AG09309 (cell line): ENCODE results near the gene GPR155.

Experiments used
- DNase-seq: peaks from one replicate; pipeline ENCODE4 v3.0.0-alpha.2; 2010; ENCODE audit warnings: low read depth
- H3K4me3 ChIP-seq: 2 replicates; pipeline ENCODE4 v1.5.1; 2011; ENCODE audit warnings: mild to moderate bottlenecking, low read depth, low read length, moderate library complexity; ENCODE audit not compliant: control insufficient read depth
- CTCF ChIP-seq: IDR thresholded peaks from 2 replicates; pipeline ENCODE4 v1.5.1; 2011; ENCODE audit warnings: mild to moderate bottlenecking, low read depth, low read length, inconsistent platforms; ENCODE audit not compliant: insufficient read depth, control insufficient read depth; ENCODE audit errors: missing control alignments

GPR155 gene

GRCh38 chr2:174484573-174484972 lies 2.3 kb downstream of the GPR155 start:
- DNase-seq: no peak
- no peak for TF ChIP-seq CTCF
- H3K4me3 ChIP-seq: no peak overlapping the region

DNA sequence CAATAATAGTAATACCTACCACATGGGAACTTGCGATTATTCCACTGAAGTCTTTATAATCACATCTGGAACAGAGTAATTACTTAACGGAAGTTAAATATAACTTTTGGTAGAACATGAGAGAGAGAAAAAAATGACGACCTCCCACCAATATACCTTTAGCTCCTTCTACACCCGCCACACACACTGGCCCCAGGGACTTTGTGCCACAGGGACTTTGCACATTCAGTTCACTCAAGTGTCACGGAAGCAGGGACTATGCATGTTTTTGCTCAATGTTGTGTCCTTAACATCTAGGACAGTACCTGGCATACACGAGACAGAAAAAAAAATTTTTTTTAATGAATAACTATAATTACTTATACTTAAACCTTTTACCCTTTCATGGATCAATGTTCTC lies 4.0 kb downstream of the GPR155 start:
- no peak overlapping the region for H3K4me3 ChIP-seq
- no peak for DNase-seq
- no peak for TF ChIP-seq CTCF

- no peak for TF ChIP-seq CTCF
- DNase-seq: no peak
- no peak overlapping the region for H3K4me3 ChIP-seq
These were observed 9.1 kb downstream of the GPR155 start for GRCh38 chr2:174477759-174478158.

GRCh38 chr2:174473796-174474195 lies 13.0 kb downstream of the GPR155 start:
- DNase-seq: no peak
- H3K4me3 ChIP-seq: no peak overlapping the region
- TF ChIP-seq CTCF: no peak

- TF ChIP-seq CTCF: no peak
- H3K4me3 ChIP-seq: no peak overlapping the region
- no peak for DNase-seq
These were observed 21.5 kb downstream of the GPR155 start for GRCh38 chr2:174465327-174465726.

DNA sequence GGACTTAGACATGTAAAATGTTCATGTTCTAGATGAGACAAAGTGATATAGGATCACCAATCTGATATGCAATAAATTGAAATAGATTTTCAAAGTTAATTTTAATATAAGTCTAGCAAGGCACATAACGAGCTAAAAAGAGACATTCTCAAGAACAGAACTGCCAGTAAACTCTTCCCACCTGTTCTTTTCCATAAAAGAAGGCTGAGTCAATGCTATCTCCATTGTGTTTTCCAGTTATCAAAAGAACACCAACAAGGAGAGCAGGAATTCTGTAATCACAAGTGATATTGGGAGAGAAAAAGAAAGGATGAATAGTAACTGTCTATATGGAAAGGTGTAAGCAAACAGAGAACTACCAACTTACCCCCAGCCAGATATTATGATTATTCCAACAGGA lies 25.6 kb downstream of the GPR155 start:
- DNase-seq: no peak
- no peak for TF ChIP-seq CTCF
- H3K4me3 ChIP-seq: no peak overlapping the region

DNA sequence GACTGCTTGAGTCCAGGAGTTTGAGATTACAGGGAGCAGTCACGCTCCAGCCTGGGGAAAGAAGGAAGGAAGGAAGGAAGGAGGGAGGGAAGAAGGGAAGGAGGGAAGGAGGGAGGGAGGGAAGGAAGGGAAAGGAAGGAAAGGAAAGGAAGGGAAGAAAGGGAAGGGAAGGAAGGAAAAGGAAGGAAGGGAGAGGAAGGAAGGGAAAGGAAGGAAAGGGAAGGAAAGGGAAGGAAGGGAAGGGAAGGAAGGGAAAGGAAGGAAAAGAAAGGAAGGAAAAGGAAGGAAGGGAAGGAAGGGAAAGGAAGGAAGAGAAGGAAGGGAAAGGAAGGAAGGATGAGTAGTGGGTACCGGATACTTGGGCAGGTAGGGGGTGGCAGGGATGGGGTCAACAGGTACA lies 32.3 kb downstream of the GPR155 start:
- TF ChIP-seq CTCF: no peak
- H3K4me3 ChIP-seq: no peak overlapping the region
- no peak for DNase-seq
